Renal pelvis (tissue), 4 donors: ENCODE results near the gene IGFN1. TPM values are rescaled to one million over a fixed set of nuclear protein-coding genes. Genes with fewer than 3 reads are reported as not detected.
"Not testable (repeated sequence)": the region's sequence is repeated elsewhere in the genome, so short reads cannot be mapped to it uniquely, and the experiment has no call there.

Experiments
- DNase-seq: peaks from one replicate; pipeline ENCODE4 v3.0.0-alpha.2; 2013
- polyA plus RNA-seq, 3 donors: library from polyadenylated mRNA; unstranded; fragments of 120-200 nt; gene quantifications; one replicate each; pipeline ENCODE4 v1.2.1, GENCODE V29; 2013; ENCODE audit not compliant: insufficient read length in 3 of 3

The IGFN1 gene
- polyA plus RNA-seq, 3 donors = 0.74 to 1.1 (median 0.78) TPM

DNA sequence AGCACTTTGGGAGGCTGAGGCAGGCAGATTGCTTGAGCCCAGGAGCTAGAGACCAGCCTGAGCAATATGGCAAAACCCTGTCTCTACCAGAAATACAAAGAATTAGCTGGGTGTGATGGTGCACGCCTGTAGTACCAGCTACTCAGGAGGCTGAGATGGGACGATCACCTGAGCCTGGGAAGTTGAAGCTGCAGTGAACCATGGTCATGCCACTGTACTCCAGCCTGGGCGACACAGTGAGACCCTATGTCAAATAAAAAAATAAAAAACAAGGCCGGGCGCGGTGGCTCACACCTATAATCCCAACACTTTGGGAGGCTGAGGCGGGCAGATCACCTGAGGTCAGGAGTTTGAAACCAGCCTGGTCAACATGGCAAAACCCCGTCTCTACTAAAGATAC, 27.6 kb upstream of the IGFN1 start:
- DNase-seq = not testable (repeated sequence)

DNA sequence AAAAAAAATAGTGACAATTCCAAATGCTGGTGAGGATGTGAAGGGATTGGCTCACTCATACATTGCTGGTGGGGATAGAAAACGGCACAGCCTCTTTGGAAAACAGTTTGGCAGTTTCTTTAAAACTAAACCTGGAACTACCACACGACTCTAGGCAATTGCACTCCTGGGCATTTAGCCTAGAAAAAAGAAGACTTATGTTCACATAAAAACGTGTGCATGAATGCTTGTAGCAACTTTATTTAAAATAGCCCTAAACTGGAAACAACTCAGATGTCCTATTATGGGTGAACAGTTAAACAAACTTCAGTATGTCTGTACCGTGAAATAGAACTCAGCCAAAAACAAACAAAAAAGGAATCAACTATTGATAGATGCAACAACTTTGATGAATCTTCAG, 26.9 kb upstream of the IGFN1 start:
- no peak for DNase-seq

DNA sequence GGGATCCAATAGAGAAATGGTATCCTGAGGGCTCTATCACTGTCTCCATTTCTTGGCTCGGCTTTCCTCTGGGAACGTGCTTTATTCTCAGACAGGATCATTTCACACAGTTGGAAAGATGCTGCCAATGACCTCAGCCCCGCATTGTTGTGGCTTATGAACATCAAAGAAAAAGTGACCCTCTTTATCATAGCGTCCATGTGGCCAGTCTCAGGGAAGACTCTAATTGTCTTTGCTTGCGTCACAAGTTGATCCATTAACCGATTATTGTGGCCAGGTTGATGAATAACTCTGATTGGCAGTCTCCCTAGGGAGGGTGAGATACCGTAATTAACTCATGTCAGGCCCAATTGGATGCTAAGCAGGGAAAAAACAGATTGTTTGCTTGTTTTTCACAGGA, 26.0 kb upstream of the IGFN1 start:
- no peak for DNase-seq

DNA sequence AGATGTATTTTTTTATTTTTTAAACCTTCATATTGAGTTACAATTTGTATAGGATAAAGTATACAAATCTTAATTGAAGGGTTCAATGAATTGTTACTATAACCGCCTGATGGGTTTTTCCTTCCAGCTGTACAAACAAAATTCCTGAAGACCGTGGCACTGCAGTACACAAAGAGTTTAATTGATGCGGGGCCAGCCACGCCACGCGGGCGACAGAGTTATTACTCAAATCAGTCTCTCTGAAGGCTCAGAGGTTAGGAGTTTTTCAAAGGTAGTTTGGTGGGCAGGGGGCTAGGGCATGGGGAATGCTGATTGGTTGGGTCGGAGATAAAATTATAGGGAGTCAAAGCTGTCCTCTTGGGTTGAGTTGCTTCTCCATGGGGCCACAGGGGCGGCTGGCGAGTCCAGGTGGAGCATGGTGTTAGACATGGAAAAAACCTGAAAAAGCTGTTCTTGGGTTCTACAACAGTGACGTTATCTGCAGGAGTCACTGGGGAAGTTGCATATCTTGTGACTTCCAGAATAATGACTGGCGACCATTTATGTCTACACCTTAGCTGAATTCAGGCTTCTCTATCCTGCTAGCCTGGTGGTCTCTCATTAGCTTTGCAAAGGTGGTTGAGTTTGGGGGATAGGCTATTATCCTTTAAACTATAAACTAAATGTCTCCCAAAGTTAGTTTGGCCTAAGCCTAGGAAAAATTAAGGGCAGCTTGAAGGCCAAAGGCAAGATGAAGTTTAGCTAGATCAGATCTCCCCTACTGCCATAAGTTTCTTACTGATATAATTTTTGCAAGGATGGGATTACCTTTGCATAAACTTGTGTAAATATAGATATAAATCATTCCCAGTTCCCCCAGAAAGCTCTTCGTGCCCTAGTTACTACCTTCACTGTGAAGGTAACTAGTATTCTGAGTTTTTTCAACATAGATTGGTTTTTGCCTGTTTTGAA, 23.3 kb upstream of the IGFN1 start:
- peak; percentile 43 for DNase-seq

DNA sequence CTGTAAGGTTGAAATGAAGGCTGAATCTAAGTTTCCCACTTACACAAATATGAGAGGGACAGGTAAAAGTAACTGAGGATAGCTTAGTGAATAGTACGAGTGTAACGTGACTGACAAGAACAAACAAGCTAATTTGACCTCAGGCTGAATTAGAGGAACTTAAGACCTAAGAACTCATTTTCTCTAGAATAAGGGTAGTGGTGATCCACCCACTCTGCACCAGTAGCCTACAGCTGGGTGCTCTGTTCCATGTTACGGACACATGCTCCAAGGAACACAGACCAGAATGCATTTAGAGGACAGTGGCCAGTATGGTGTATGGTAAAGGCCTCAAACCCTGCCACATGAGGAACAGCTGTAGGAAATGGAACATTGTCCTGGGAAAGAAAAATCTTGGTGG, 21.4 kb upstream of the IGFN1 start:
- DNase-seq = no peak

DNA sequence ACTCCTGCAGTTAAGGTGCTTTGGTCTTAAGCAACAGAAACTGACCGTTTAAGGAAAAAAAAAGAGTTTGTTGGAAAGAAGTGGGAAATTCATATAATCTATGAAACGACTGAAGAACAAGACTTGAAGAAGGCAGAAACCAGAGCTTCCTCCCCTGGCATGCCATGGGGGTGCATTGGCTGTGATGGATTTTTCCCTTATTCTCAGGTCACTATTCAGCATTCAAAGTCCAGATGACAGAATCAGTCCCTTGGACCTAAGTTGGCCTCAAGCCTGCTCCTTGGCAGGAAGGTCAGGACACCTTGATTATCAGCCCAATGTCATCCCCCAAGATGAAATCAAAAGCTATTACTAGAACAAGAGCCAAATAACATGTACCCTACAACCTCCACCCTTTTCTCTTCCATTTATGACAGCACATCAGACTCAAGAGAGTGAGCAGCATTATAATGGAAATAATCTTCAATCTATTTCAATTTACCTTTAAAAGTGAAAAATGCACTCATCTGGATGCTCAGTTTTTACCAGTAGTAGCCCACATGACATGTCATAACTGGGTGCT, 20.6 kb upstream of the IGFN1 start:
- DNase-seq = no peak

DNA sequence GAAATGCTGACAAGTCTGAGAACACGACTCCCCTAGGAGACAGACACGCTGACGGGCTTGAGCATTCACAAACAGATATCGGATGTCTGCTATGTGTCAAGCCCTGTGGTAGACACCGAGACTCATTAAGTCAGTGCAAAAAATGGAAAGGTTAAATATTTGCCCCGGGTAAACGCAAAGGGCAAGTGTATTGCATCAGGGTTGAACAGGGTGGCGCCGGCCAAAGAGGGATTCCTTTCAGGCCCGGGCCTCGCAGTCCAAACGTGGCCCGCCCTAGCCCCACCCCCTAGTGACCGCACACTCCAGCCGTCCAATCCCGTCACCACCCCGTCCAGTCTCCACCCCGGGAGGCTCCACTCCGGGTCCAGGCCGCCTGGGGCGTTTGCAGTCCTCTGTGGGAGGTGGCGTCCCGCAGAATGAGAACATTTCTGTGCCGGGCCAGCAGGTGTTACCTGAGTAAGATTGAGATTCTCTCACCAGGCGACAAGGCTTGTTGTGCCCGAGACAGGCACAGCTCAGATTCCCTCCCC, 20.0 kb upstream of the IGFN1 start:
- peak; percentile 95 for DNase-seq

DNA sequence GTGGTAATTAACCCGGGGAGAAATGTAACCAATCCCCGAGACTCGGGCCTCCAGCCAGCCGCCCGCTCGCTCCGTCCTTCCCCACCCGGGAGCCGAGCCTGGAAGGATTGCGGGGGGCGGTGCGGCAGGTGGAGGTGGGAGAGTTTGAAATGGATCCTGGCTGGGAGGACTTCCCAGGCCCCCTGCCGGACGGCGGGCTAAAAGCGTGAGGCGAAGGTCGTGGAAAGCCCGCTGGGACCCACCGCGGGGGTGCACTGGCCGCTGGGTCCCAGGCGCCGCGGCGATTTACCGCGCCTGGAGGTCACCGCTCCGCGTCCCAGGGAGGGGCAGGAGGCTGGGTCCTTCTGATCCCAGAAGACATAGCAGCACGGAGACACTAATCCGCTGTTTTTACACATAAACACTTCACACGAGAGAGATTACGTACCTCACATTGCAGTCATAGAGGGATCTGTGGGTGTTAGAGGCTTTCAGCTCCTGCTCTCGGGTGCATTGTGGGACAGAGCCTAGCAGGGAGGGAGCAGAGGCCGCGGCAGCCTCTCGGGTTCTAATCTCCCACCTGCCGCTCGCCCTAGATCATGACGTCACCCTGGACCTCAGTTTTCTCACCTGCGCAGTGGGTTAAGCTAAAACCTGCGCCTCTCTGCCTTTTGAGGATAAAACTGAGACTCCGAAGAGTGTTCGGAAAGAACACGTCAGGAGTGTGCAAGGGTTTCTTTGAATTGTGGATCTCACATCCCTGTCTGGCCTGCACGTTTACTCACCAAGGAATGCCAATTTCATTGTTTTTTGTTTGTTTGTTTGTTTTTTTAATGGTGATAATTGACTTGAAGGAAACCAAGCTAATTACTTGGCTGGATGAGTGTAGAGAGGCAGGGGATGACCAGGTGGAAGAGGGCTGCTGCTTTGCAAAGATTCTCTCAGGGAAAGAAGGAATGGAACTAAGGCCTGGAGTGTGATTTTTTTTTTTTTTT, 19.3 kb upstream of the IGFN1 start:
- no peak for DNase-seq

DNA sequence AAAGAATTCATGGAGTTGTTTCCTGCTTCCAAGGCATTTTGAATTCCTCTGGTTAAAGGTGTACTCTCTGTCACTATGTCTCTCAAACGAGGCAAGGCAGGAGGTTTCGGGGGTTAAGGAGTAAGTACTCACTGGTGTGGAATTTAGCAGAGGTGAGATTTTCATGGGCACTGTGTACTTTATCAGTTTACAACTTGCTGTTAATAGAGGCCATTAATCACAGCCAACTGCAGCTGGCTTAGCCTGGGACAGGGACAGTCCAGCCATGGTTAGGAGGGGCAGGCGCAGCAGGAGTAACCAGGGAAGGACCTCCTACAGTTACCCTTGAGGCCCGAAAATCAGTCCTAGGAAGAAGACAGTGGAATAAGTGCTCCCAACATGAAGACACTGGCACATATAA, 18.3 kb upstream of the IGFN1 start:
- peak; percentile 55 for DNase-seq

DNA sequence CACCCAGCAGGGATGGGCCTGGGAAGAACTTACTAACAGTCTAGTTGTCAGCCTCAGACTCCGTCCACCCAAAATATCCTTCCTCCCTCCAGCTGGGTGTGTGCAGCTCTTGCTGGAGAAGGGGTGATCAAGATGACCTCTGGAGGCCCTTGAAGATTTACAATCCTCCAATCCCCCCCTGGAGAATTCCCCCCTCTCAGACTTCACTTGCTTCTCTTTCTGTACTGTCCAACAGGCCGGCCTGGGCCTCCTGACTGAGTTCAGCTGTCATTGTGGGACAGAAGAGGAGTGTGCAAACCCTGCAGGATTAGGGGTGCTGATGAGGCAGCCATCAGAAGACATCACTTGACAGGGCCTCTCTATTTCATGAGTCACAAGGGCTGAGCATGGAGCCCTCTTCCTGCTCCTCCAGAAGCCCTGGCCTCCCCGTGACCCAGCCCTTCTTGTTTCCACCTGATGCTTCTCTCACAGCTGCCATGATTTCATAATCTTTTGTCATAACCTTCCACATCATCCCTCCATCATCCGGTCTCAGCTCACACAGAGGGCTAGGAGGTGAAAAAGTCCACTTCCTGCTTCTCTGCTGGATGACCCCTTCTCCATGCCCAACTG, 17.5 kb upstream of the IGFN1 start:
- DNase-seq = no peak

DNA sequence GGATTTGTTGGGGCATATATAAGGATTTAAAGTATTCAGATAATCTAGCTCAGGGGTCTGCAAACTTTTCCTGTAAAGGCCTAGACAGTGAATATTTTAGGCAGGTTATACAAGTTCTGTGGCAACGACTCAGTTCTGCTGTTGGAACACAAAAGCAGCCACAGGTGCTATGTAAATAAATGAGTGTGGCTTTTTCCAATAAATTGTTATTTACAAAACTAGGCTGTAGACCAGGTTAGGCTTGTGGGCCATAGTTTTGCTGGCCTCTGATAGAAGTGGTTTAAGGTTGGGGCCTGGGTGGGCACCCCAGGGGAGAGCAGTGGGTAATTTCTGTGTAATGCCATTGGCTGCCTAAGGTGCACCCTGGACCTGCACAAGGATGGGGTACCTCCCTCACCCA, 16.9 kb upstream of the IGFN1 start:
- no peak for DNase-seq

DNA sequence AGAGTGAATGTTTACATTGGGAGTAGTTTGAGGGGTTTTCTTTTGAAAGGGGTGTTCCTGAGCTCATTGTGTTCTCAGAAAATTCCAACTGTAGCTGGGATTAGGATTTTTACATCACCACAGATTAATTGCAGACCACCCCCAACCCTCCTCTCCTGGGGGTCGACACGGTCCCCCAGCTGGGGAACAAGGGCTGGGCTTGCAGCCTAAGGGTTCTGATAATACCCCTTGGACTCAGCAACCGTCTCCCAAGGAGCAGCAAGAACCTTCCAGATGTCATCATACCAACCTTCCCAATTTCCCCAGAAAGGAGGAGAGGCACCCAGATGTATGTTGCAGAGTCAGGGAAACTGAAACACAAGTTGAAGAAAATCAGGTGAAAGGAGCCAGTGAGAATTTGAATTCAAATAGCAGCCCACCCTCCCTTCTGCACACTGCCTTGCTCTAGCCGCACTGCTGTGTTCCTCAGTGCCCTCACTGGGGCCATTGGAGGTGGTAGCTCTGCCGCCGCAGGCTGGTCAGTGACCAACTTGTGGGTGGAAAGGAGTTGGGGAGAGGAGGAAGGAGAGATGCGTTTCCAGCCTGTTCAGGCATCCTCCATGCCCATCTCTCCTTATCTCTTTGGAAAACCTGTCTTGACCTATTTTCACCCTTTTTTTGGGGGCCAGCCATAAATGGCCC, 14.7 kb upstream of the IGFN1 start:
- no peak for DNase-seq

DNA sequence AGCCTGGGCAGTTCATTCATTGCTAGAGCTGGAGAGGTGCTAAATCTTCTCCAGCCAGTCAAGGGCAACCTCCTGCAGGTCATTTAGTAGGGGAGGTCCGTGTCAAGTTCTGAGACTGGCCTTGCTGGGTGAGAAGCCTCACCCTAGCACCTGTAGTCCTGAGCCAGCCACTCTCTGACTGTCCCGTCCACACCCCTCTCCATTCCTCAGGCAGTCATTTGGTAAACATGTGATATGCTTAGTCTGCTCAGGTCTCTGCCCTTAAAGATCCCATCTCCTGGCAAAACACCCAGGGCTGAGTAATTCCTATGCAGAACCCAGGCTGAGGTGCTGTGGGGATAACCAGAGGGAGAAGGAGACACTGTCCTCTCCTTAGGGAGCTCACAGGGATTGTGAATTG, 13.7 kb upstream of the IGFN1 start:
- DNase-seq = no peak

DNA sequence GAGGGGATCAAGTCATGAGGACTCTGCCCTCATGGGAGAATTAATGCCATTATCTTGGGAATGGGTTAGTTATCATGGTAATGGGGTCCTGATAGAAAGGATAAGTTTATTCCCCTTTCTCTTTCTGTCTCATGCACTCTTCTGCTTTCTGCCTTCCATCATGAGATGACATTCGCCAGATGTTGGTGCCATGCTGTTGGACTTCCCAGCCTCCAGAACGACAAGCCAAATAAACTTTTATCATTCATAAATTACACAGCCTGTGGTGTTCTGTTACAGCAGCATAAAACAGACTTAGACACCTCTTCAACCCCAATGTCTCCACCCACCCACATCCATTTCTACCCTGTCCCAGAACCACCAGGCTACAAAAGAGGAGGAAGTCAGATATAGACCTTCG, 11.9 kb upstream of the IGFN1 start:
- no peak for DNase-seq

DNA sequence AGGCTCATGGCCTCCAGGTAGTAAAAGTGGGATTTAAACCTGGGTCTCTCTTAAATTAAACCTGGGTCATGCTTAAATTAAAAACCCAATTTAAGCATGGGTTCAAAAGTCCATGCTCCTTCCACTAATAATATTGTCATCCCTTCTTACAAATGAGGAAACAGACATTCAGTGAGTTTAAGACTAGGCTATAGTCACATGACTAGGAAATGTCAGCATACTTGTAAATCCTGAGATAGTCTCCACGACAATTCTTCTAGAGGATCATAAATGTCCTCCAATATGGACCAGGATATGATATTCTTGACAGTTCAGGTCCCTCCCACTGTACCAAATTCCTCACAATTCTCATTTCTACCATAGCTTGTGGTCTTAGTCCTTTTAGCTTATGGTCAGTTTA, 10.5 kb upstream of the IGFN1 start:
- DNase-seq = no peak

DNA sequence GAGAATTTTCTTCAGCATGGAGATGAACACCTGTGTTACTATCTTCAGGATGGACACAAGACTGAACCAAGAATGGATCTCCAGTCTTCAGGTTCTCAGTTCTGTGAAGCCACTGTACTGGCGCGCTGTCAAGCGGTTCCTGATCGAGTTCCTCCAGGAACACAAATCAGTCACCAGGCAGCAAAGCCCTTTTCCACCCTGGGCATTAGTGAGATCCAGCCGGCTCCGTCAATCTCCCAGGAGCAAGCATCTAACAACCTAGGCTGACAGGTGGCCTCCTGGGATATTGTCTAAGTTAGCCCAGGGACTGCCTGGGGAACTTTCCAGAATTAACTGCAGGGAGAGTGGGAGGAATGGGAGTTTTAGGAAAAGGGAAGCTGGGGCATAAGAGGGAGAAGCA, 9.7 kb upstream of the IGFN1 start:
- no peak for DNase-seq

DNA sequence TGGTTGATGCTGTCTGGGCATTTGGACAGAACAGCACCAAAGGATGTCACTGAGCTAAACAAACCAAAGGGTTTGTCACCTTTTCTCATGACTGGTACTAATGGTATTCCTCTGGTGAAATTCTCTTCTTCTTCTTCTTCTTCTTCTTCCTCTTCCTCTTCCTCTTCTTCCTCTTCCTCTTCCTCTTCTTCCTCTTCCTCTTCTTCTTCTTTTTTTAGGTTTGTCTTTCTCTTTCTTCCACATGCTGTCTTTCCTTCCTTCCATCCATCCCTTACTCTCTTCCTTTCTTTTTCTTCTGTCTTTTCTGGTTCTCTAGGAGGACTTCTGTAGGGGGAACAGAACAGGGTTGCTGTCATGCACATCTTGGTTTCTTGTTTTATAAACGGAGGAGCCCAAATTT, 9.3 kb upstream of the IGFN1 start:
- no peak for DNase-seq

DNA sequence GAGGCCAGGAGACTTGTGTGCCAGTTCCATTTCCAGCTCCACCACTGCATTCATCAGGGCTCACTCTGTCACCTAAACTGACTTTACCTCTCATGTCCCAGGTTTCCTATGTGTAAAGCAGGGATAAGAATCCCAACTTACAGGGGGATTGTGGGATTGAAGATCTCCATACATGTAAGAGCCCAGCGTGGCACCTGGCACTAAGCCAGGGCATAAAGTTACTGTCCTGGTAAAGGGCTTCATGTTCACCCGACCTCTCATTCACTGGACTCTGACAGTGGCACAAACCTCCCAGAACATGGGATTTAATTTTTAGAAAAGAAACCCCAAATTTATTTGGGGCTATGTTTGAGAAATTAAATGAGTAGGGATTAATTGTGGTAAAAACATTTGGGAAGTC, 8.9 kb upstream of the IGFN1 start:
- DNase-seq = no peak

DNA sequence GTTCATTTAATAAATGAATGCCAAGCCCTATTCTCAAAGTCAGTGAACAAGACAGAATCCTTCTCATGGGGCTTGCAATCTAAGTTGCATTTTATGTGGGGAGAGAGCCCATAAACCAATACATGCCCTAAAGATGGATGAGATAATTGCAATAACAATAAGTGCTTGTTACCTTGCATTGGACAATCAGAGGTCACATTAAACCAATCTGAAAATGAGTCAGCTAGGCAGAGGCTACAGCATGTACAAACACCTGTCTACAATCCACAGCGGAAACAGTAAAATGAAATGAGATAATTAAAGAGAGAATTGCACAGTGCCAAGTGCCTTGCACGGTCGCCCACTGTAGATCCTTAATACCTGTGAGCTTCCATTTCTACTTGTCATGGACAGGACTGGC, 7.4 kb upstream of the IGFN1 start:
- no peak for DNase-seq

DNA sequence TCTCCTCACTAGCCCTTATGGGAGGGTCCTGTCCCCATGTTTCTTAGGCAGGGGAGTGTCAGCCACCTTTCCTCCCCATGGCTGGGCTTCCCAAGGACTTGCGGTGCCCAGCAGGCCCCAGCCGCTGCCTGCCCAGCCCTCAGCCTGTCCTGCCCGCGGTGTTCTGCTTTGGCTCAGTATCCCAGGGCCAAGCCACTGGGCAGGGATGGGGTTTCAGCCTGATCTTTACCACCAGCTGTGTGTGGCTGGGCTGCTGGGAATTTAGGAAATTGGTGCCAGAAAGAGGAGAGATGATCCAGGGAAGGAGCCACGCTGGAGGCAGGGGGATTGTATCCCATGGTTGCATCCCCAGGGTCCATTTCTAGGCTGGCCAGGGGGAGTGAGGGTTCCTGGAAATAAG, 6.9 kb upstream of the IGFN1 start:
- no peak for DNase-seq
